Liver (tissue), 9 donors: Measurements from ENCODE around the gene PRLHR. TPM values are rescaled to one million over a fixed set of nuclear protein-coding genes. Genes with fewer than 3 reads are reported as not detected.

Experiments used
- DNase-seq: peaks from one replicate; pipeline ENCODE4 v3.0.0-alpha.2; 2017; ENCODE audit warnings: low spot score
- H3K27ac ChIP-seq, 2 donors: one replicate each; pipeline ENCODE4 v1.7.0; 2013; ENCODE audit warnings: inconsistent platforms in 2 of 2, low read length in 2 of 2, control low read depth in 1 of 2, low read depth in 1 of 2, mild to moderate bottlenecking in 1 of 2
- H3K27me3 ChIP-seq, 4 donors: one replicate each; pipeline versions ENCODE4 v1.6.1 to v1.7.0; 2013; ENCODE audit warnings: low read length in 3 of 4, inconsistent platforms in 1 of 4, mild to moderate bottlenecking in 1 of 4, moderate library complexity in 1 of 4; ENCODE audit not compliant: control insufficient read depth in 4 of 4, insufficient read depth in 4 of 4
- H3K36me3 ChIP-seq, 4 donors: one replicate each; pipeline versions ENCODE4 v1.6.1 to v1.7.0; 2013; ENCODE audit warnings: low read length in 3 of 4, mild to moderate bottlenecking in 3 of 4, low read depth in 1 of 4, moderate library complexity in 1 of 4; ENCODE audit not compliant: control insufficient read depth in 4 of 4, insufficient read depth in 3 of 4
- H3K4me1 ChIP-seq, 4 donors: one replicate each; pipeline versions ENCODE4 v1.6.1 to v1.7.0; 2013; ENCODE audit warnings: low read length in 3 of 4, mild to moderate bottlenecking in 3 of 4, moderate library complexity in 1 of 4; ENCODE audit not compliant: control insufficient read depth in 4 of 4, insufficient read depth in 4 of 4
- H3K4me3 ChIP-seq, 3 donors: one replicate each; pipeline versions ENCODE4 v1.6.1 to v1.7.0; 2013; ENCODE audit warnings: low read length in 3 of 3, control low read depth in 1 of 3, low read depth in 1 of 3, mild to moderate bottlenecking in 1 of 3
- H3K9ac ChIP-seq, 2 donors: one replicate each; pipeline ENCODE4 v1.7.0; 2013; ENCODE audit warnings: low read length in 2 of 2, mild to moderate bottlenecking in 2 of 2, moderate library complexity in 2 of 2, control low read depth in 1 of 2, low read depth in 1 of 2
- H3K9me3 ChIP-seq, 4 donors: one replicate each; pipeline versions ENCODE4 v1.6.1 to v1.7.0; 2013; ENCODE audit warnings: low read length in 3 of 4; ENCODE audit not compliant: control insufficient read depth in 4 of 4
- ATF3 ChIP-seq: IDR thresholded peaks from 2 replicates; pipeline ENCODE4 v1.6.1; 2016; ENCODE audit warnings: antibody characterized with exemption
- CTCF ChIP-seq: fragments of 150-350 bp; IDR thresholded peaks from 2 replicates; pipeline ENCODE4 v1.5.1; 2017; ENCODE audit warnings: improper control_type of control experiment, low read depth, low read length; ENCODE audit not compliant: missing input control
- EGR1 ChIP-seq, 2 donors: IDR thresholded peaks; 2 replicates each; pipeline ENCODE4 v1.6.1; 2016 to 2018; ENCODE audit warnings: antibody characterized with exemption in 2 of 2, low read depth in 2 of 2
- FOXA1 ChIP-seq: IDR thresholded peaks from 2 replicates; pipeline ENCODE4 v1.6.1; 2016; ENCODE audit warnings: antibody characterized with exemption
- FOXA2 ChIP-seq: IDR thresholded peaks from 2 replicates; pipeline ENCODE4 v1.6.1; 2016; ENCODE audit warnings: antibody characterized with exemption
- GABPA ChIP-seq, 2 donors: IDR thresholded peaks in 1 of 2; conservative IDR thresholded peaks in 1 of 2; 2 replicates each; pipeline ENCODE4 v1.6.1; 2016; ENCODE audit warnings: antibody characterized with exemption in 2 of 2, mild to moderate bottlenecking in 1 of 2, moderate library complexity in 1 of 2
- HNF4A ChIP-seq, 2 donors: conservative IDR thresholded peaks; 2 replicates each; pipeline ENCODE4 v1.6.1; 2016; ENCODE audit warnings: antibody characterized with exemption in 2 of 2, mild to moderate bottlenecking in 2 of 2
- MAX ChIP-seq: IDR thresholded peaks from 2 replicates; pipeline ENCODE4 v1.6.1; 2016; ENCODE audit warnings: antibody characterized with exemption
- NR2F2 ChIP-seq: IDR thresholded peaks from 2 replicates; pipeline ENCODE4 v1.6.1; 2016; ENCODE audit warnings: antibody characterized with exemption
- RAD21 ChIP-seq, 2 donors: IDR thresholded peaks; 2 replicates each; pipeline ENCODE4 v1.6.1; 2016; ENCODE audit warnings: antibody characterized with exemption in 2 of 2, mild to moderate bottlenecking in 2 of 2
- REST ChIP-seq: IDR thresholded peaks from 2 replicates; pipeline ENCODE4 v1.6.1; 2016; ENCODE audit warnings: antibody characterized with exemption, mild to moderate bottlenecking
- RXRA ChIP-seq, 2 donors: IDR thresholded peaks; 2 replicates each; pipeline ENCODE4 v1.6.1; 2017 to 2018; ENCODE audit warnings: antibody characterized with exemption in 2 of 2, mild to moderate bottlenecking in 1 of 2
- SP1 ChIP-seq: IDR thresholded peaks from 2 replicates; pipeline ENCODE4 v1.6.1; 2018; ENCODE audit warnings: antibody characterized with exemption, mild to moderate bottlenecking
- WGBS: extraction: QIAGEN DNeasy Blood & Tissue Kit; methylation state at CpG from one replicate; pipeline ENCODE4 v1.1.7; 2013; 5-methylcytosine and 5-hydroxymethylcytosine counted together
- polyA plus RNA-seq, 2 donors: library from polyadenylated mRNA; stranded (reverse) in 1 of 2; unstranded in 1 of 2; fragments of 200-250 nt in 1 of 2; fragments of >200 nt in 1 of 2; fragmentation: Nextera tagmentation in 1 of 2; extraction: Ambion mirVana in 1 of 2; gene quantifications; one replicate each; pipeline versions ENCODE4 v1.2.1 to v1.2.3, GENCODE V29; 2013 to 2015
- total RNA-seq, 2 donors: library from RNA; depleted of rRNA; stranded (reverse); fragments of >200 nt; gene quantifications; one replicate each; pipeline ENCODE4 v1.2.3, GENCODE V29; 2014
- donor health status: healthy.
- donor health status: healthy.
- donor health status: healthy.
- donor health status: healthy.
- donor health status: healthy.

PRLHR gene
- total RNA-seq (under 1 TPM; under 0.01 to 0.08 TPM), polyA plus RNA-seq (not detected)

GRCh38 chr10:118595598-118596425, at the start of gene PRLHR:
Gene PRLHR (minus strand): TSS chr10:118595648. CDS start chr10:118595244, 404 bp downstream.
- TF ChIP-seq REST: peak; percentile 98
- TF ChIP-seq FOXA1: no peak
- Histone ChIP-seq H3K27me3 (peaks cover 0 to 26% (median 4%) of the 10 kb centered on the region in 4 donors), H3K27ac (no peak within 1 kb of the TSS), H3K9ac (no peak within 1 kb of the TSS), H3K4me1 (peaks cover 0 to 6% (median 3%) of the 10 kb centered on the region in 4 donors), H3K4me3 (no peak within 1 kb of the TSS), H3K9me3 (peaks cover 0 to 23% (median 1%) of the 10 kb centered on the region in 4 donors), H3K36me3 (no peaks in the 10 kb centered on the region)
- WGBS: 12% methylated on average over 52 of the region's 52 CpGs
- DNase-seq: peak; percentile 39

- 69% methylated on average over 2 of the region's 2 CpGs for WGBS
- Histone ChIP-seq H3K9ac (no peak overlapping the region), H3K27me3 (no peaks in the 10 kb centered on the region), H3K36me3 (no peaks in the 10 kb centered on the region), H3K27ac (no peak overlapping the region), H3K4me3 (no peak overlapping the region), H3K4me1 (no peaks in the 10 kb centered on the region), H3K9me3 (no peaks in the 10 kb centered on the region)
- no peak for DNase-seq
- TF ChIP-seq CTCF (no peak), ATF3 (no peak)
Measured at GRCh38 chr10:118642228-118642627, 46.8 kb upstream of the PRLHR start.

- Histone ChIP-seq H3K27me3 (no peaks in the 10 kb centered on the region), H3K27ac (no peak overlapping the region), H3K36me3 (no peaks in the 10 kb centered on the region), H3K4me1 (no peaks in the 10 kb centered on the region), H3K9ac (no peak overlapping the region), H3K4me3 (no peak overlapping the region), H3K9me3 (no peaks in the 10 kb centered on the region)
- DNase-seq: no peak
- WGBS: 69% methylated on average over 9 of the region's 9 CpGs
- TF ChIP-seq RAD21 (IDR thresholded peaks at IDR 0.05) (no peak), REST (no peak), CTCF (no peak), HNF4A (conservative IDR thresholded peaks at IDR 0.05) (no peak), NR2F2 (no peak), RXRA (IDR thresholded peaks at IDR 0.05) (no peak), ATF3 (no peak), GABPA (IDR thresholded peaks at IDR 0.05 in 1 of 2, conservative IDR thresholded peaks at IDR 0.05 in 1 of 2) (no peak), EGR1 (IDR thresholded peaks at IDR 0.05; ENCODE audit: low read depth in 2 of 2) (no peak), MAX (no peak), SP1 (no peak), FOXA2 (no peak)
Measured at GRCh38 chr10:118638680-118639079, 43.2 kb upstream of the PRLHR start.
